C4-2B (cell line): ENCODE data around the gene DNPH1.

Experiments
- CTCF ChIP-seq: fragments of 450-650 bp; conservative IDR thresholded peaks from 2 replicates; pipeline ENCODE4 v1.5.1; 2017; ENCODE audit warnings: mild to moderate bottlenecking
- ZFX ChIP-seq: fragments of 450-650 bp; IDR thresholded peaks from 2 replicates; pipeline ENCODE4 v1.6.1; 2017

- TF ChIP-seq CTCF (peak; percentile 97), ZFX (peak; percentile 97; the same call in 1 of the 2 replicates)
These were observed at the start of gene DNPH1 for GRCh38 chr6:43228951-43229802.
